GM13977 (cell line): ENCODE measurements around the gene CCR9.

ENCODE experiments used
- DNase-seq: peaks from one replicate; pipeline ENCODE4 v3.0.0; 2012; ENCODE audit warnings: low spot score
- CTCF ChIP-seq: IDR thresholded peaks from 2 replicates; pipeline ENCODE4 v1.5.1; 2012; ENCODE audit warnings: mild to moderate bottlenecking, control low read depth; ENCODE audit not compliant: insufficient read depth; ENCODE audit errors: extremely low read depth, missing control alignments
- in situ Hi-C: fragments of 300-500 bp; cut with MboI; formaldehyde crosslinking; loops from one replicate; pipeline ENCODE4 v1.12.0; 2022; ENCODE audit warnings: low sequenced_read_pairs, low pct_unique_long_range_greater_than_20kb, mixed read lengths, inconsistent platforms; ENCODE audit not compliant: unreplicated experiment

CCR9 gene

DNA sequence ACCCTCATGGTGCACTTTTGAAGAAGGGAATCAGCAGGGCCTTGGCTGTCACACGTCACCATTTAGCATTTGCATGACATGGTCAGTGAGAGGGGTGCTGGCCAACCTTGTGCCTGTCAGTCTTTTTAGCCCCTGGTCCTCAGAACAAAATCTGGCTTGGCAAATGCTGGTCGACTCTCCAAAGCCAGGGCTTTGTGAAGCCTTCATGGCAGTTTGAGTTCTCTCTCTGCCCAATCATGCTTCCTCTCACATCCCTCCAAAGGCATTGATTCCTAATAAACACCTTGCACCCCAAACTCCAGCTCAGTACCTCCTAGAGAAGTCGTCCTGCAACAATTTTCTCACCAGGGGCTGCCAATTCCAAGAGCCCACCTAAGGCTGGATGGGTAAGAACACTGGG, 19.4 kb downstream of the CCR9 start:
- TF ChIP-seq CTCF: no peak
- in situ Hi-C loops: no loop called here

DNA sequence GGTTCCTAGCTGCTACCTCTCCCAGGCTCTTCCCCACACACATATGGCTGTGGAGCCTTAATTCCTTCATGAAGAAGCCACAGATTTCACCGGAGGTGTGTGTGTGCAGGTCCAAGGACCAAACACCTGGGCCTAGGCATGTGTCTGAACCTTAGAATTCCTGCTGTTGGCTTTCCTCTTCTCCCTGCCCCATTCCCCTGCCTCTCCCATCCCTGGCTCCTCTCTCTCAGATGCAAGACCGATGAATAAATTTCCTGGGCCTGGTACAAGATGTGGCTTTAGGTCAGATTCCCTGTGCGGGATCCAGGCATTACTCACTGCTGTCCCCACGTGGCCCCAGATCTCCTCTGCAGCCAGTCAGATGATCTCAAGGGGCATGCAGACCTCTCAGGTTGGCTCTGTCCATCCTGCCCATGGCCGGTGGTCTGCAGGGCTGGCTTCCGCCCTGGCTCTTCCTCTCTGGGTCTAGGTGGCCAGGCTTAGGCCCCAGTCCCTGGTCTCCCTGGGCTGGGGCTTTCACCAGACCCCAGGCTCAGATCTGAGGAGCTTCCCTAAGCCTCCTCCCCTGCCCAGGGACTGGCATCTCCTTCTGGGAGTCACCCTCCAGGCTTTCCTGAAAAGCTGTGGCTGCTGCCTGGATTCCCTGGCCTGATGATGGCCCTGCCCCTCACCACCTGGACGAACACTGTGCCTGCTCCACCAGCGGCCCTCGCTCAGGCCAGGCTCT, 20.5 kb downstream of the CCR9 start:
- in situ Hi-C loops: no loop called here
- DNase-seq: no peak

More for the DNA sequence above, 19.4 kb downstream of the CCR9 start:
- no peak for DNase-seq

GRCh38 chr3:45907769-45908705, 21.7 kb downstream of the CCR9 start:
- no peak for TF ChIP-seq CTCF
- in situ Hi-C loops: no loop called here
- DNase-seq: no peak

More for the DNA sequence above, 20.5 kb downstream of the CCR9 start:
- peak; percentile 58 for TF ChIP-seq CTCF

DNA sequence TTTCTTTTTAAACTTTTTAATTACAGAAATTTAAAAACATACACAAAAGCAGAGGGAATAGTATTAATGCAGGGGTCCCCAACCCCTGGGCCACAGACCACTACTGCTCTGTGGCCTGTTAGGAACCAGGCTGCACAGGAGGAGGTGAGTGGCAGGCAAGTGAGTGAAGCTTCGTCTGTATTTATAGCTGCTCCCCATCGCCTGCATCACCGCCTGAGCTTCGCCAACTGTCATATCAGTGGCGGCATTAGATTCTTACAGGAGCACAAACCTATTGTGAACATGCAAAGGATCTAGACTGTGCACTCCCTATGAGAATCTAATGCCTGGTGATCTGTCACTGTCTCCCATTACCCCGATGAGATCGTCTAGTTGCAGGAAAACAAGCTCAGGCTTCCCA, 22.4 kb downstream of the CCR9 start:
- TF ChIP-seq CTCF: no peak
- DNase-seq: no peak
- in situ Hi-C loops: no loop called here

DNA sequence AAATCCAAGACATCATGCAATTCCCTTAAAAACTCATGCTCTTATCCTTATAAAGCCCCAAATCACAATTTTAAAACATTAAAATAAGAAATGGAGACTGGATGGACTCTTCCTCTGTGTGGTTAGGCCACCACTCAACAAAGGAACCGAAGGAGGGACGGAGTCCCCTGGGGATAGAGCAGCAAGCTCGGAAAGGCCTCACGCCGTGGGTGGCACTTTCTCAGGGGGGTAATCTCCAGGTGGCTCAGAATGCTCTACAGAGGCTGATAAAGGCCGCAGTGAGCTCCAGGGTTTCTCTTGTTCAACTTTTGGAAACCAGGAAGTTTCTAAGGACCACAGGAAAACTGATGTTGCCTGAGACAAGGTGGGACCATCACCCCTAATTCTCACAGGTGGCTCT, 23.2 kb downstream of the CCR9 start:
- no peak for DNase-seq
- no peak for TF ChIP-seq CTCF
- in situ Hi-C loops: no loop called here

DNA sequence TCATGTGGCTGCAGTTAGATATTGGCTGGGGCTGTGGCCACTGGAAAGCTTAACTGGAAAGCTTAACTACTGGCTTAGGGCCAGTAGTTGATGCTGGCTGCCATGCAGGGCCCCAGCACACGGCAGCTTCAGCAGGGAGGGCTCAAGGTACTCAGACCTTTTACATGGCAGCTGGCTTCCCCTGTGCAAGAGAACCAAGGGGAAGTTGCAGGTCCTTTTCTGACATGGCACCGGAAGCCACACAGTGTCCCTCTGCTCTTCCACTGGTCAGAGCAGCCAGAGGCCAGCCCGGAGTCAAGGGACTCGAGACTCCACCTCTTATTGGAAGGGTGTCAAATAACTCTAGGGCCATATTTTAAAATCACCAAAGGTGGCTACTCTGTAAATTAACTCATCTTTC, 24.5 kb downstream of the CCR9 start:
- in situ Hi-C loops: no loop called here
- TF ChIP-seq CTCF: no peak
- no peak for DNase-seq
